ENCODE measurements around the gene PPFIBP2.

DNA sequence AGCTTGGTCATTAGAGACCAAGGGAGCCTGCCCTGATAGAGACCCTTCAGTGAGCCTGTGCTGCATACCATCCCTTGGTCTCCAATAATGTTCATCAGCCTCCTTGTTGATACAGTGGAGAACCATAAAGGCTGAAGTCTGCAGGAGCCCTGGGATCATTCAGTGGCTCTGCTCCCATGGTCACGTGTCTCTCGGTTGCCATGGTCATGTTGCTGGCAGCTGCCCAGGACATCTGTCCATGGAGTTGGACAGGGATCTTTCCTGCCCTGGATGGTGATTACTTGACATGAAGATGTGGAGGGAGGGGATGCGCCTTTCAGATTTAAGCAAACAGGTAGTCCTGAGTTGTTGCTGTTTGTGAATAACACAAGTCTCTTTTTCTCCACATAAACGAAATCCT is 121.3 kb downstream of the PPFIBP2 start:
- no peak for TF ChIP-seq CTCF (IDR thresholded peaks at IDR 0.05)
- TF ChIP-seq POLR2A (IDR thresholded peaks at IDR 0.05), result no peak

Measured in thyroid gland (tissue), 4 donors.